ENCODE data around the gene TPCN1.

GRCh38 chr12:113298472-113298817, 77.2 kb downstream of the TPCN1 start:
- TF ChIP-seq CTCF (IDR thresholded peaks at IDR 0.05) (no peak), RCOR1 (IDR thresholded peaks at IDR 0.05; ENCODE audit: low read length) (no peak), POLR2AphosphoS5 (IDR thresholded peaks at IDR 0.05; ENCODE audit: low read depth, low read length) (no peak), JUND (IDR thresholded peaks at IDR 0.05) (no peak), NFIC (IDR thresholded peaks at IDR 0.05; ENCODE audit: borderline replicate concordance) (no peak), TEAD4 (IDR thresholded peaks at IDR 0.05; ENCODE audit: borderline replicate concordance, insufficient read depth) (no peak), EZH2phosphoT487 (IDR thresholded peaks at IDR 0.05; ENCODE audit: borderline replicate concordance, low read depth) (no peak)
